Memory B cell (primary cell): ENCODE results near the gene CBY2.

Experiments used
- ATAC-seq: fragments of 150-1000 bp; cut with Tn5 transposase; 2 replicates; pipeline ENCODE4 v1.10.0; 2021; ENCODE audit warnings: low read depth, mild to moderate bottlenecking, moderate library complexity
- DNase-seq, 2 donors: peaks; one replicate each; pipeline ENCODE4 v3.0.0; 2022; ENCODE audit warnings: low spot score in 2 of 2
- H3K27ac Mint-ChIP-seq: one replicate; pipeline ENCODE4 v1.8.0; 2022; ENCODE audit warnings: mild to moderate bottlenecking, moderate library complexity, mixed read lengths
- H3K27me3 Mint-ChIP-seq: one replicate; pipeline ENCODE4 v1.8.0; 2022; ENCODE audit warnings: mixed read lengths
- H3K36me3 Mint-ChIP-seq: one replicate; pipeline ENCODE4 v1.8.0; 2022; ENCODE audit warnings: mild to moderate bottlenecking, mixed read lengths
- H3K4me1 Mint-ChIP-seq: one replicate; pipeline ENCODE4 v1.8.0; 2022; ENCODE audit warnings: mixed read lengths
- H3K4me3 Mint-ChIP-seq: one replicate; pipeline ENCODE4 v1.8.0; 2022; ENCODE audit warnings: mild to moderate bottlenecking, moderate library complexity, mixed read lengths
- H3K9me3 Mint-ChIP-seq: one replicate; pipeline ENCODE4 v1.8.0; 2022; ENCODE audit warnings: mixed read lengths

The CBY2 gene

GRCh38 chr13:45688577-45688976 lies 13.5 kb upstream of the CBY2 start:
- ATAC-seq (no peak), DNase-seq (no peak)
- H3K27ac Mint-ChIP-seq: no peak overlapping the region
- peaks cover 2% of the 10 kb centered on the region for H3K9me3 Mint-ChIP-seq
- H3K27me3 Mint-ChIP-seq: peaks cover 2% of the 10 kb centered on the region
- no peak overlapping the region for H3K4me3 Mint-ChIP-seq
- H3K36me3 Mint-ChIP-seq: no peaks in the 10 kb centered on the region
- no peaks in the 10 kb centered on the region for H3K4me1 Mint-ChIP-seq

GRCh38 chr13:45690636-45691035 lies 11.5 kb upstream of the CBY2 start:
- peaks cover 6% of the 10 kb centered on the region for H3K4me1 Mint-ChIP-seq
- DNase-seq (no peak), ATAC-seq (no peak)
- H3K9me3 Mint-ChIP-seq: peaks cover 2% of the 10 kb centered on the region
- no peak overlapping the region for H3K27ac Mint-ChIP-seq
- H3K36me3 Mint-ChIP-seq: no peaks in the 10 kb centered on the region
- H3K4me3 Mint-ChIP-seq: no peak overlapping the region
- peaks cover 3% of the 10 kb centered on the region for H3K27me3 Mint-ChIP-seq

GRCh38 chr13:45691251-45691650 lies 10.9 kb upstream of the CBY2 start:
- peaks cover 3% of the 10 kb centered on the region for H3K27me3 Mint-ChIP-seq
- no peak for ATAC-seq
- peaks cover 2% of the 10 kb centered on the region for H3K9me3 Mint-ChIP-seq
- DNase-seq: no peak
- no peaks in the 10 kb centered on the region for H3K36me3 Mint-ChIP-seq
- H3K4me3 Mint-ChIP-seq: no peak overlapping the region
- H3K4me1 Mint-ChIP-seq: peaks cover 6% of the 10 kb centered on the region
- H3K27ac Mint-ChIP-seq: no peak overlapping the region

- no peaks in the 10 kb centered on the region for H3K36me3 Mint-ChIP-seq
- peaks cover 2% of the 10 kb centered on the region for H3K9me3 Mint-ChIP-seq
- H3K27me3 Mint-ChIP-seq: peaks cover 3% of the 10 kb centered on the region
- no peak overlapping the region for H3K4me3 Mint-ChIP-seq
- ATAC-seq (no peak), DNase-seq (no peak)
- H3K4me1 Mint-ChIP-seq: peaks cover 6% of the 10 kb centered on the region
- no peak overlapping the region for H3K27ac Mint-ChIP-seq
Observed at GRCh38 chr13:45691667-45692066, 10.5 kb upstream of the CBY2 start.

- no peaks in the 10 kb centered on the region for H3K36me3 Mint-ChIP-seq
- H3K27me3 Mint-ChIP-seq: peaks cover 3% of the 10 kb centered on the region
- peaks cover 6% of the 10 kb centered on the region for H3K4me1 Mint-ChIP-seq
- peaks cover 2% of the 10 kb centered on the region for H3K9me3 Mint-ChIP-seq
- DNase-seq (no peak), ATAC-seq (no peak)
- H3K4me3 Mint-ChIP-seq: no peak overlapping the region
- no peak overlapping the region for H3K27ac Mint-ChIP-seq
Observed at GRCh38 chr13:45695198-45695730, 6.9 kb upstream of the CBY2 start.

- Mint-ChIP-seq H3K27ac (no peak overlapping the region), H3K27me3 (peaks cover 3% of the 10 kb centered on the region), H3K9me3 (peaks cover 2% of the 10 kb centered on the region), H3K36me3 (no peaks in the 10 kb centered on the region), H3K4me1 (peaks cover 6% of the 10 kb centered on the region), H3K4me3 (no peak overlapping the region)
- no peak for DNase-seq
- no peak for ATAC-seq
Observed at GRCh38 chr13:45696610-45697226, 5.4 kb upstream of the CBY2 start.

GRCh38 chr13:45700971-45701900 lies 884 bp upstream of the CBY2 start:
- peaks cover 5% of the 10 kb centered on the region for H3K27me3 Mint-ChIP-seq
- ATAC-seq (no peak), DNase-seq (no peak)
- H3K4me1 Mint-ChIP-seq: peaks cover 3% of the 10 kb centered on the region
- no peaks in the 10 kb centered on the region for H3K9me3 Mint-ChIP-seq
- H3K27ac Mint-ChIP-seq: no peak overlapping the region
- H3K4me3 Mint-ChIP-seq: no peak overlapping the region
- H3K36me3 Mint-ChIP-seq: no peaks in the 10 kb centered on the region

- ATAC-seq: no peak
- Mint-ChIP-seq H3K9me3 (no peaks in the 10 kb centered on the region), H3K4me1 (peaks cover 4% of the 10 kb centered on the region), H3K36me3 (no peaks in the 10 kb centered on the region), H3K4me3 (no peak overlapping the region), H3K27me3 (peaks cover 5% of the 10 kb centered on the region), H3K27ac (no peak overlapping the region)
- DNase-seq: no peak
Observed at GRCh38 chr13:45702869-45703391, 810 bp downstream of the CBY2 start.

GRCh38 chr13:45704211-45704739 lies 2.2 kb downstream of the CBY2 start:
- H3K27me3 Mint-ChIP-seq: peaks cover 5% of the 10 kb centered on the region

GRCh38 chr13:45704854-45705695 lies 3.0 kb downstream of the CBY2 start:
- DNase-seq (no peak), ATAC-seq (no peak)
- Mint-ChIP-seq H3K27me3 (peaks cover 5% of the 10 kb centered on the region), H3K4me3 (no peak overlapping the region), H3K9me3 (no peaks in the 10 kb centered on the region), H3K36me3 (no peaks in the 10 kb centered on the region), H3K27ac (no peak overlapping the region), H3K4me1 (peaks cover 4% of the 10 kb centered on the region)

More at GRCh38 chr13:45704211-45704739, 2.2 kb downstream of the CBY2 start:
- Mint-ChIP-seq H3K27ac (no peak overlapping the region), H3K4me3 (no peak overlapping the region), H3K4me1 (peaks cover 4% of the 10 kb centered on the region), H3K36me3 (no peaks in the 10 kb centered on the region), H3K9me3 (no peaks in the 10 kb centered on the region)
- ATAC-seq (no peak), DNase-seq (no peak)

GRCh38 chr13:45705918-45706317 lies 3.8 kb downstream of the CBY2 start:
- Mint-ChIP-seq H3K27ac (no peak overlapping the region), H3K4me3 (no peak overlapping the region), H3K27me3 (peaks cover 5% of the 10 kb centered on the region), H3K9me3 (no peaks in the 10 kb centered on the region), H3K4me1 (peaks cover 4% of the 10 kb centered on the region), H3K36me3 (no peaks in the 10 kb centered on the region)
- ATAC-seq: no peak
- DNase-seq: no peak

GRCh38 chr13:45707516-45708100 lies 5.5 kb downstream of the CBY2 start:
- Mint-ChIP-seq H3K4me1 (peaks cover 4% of the 10 kb centered on the region), H3K27me3 (peaks cover 5% of the 10 kb centered on the region), H3K9me3 (no peaks in the 10 kb centered on the region), H3K36me3 (no peaks in the 10 kb centered on the region), H3K27ac (no peak overlapping the region), H3K4me3 (no peak overlapping the region)
- DNase-seq: no peak
- ATAC-seq: no peak

- Mint-ChIP-seq H3K4me1 (no peaks in the 10 kb centered on the region), H3K36me3 (no peaks in the 10 kb centered on the region), H3K27ac (no peak overlapping the region), H3K4me3 (no peak overlapping the region), H3K27me3 (no peaks in the 10 kb centered on the region), H3K9me3 (no peaks in the 10 kb centered on the region)
- no peak for ATAC-seq
- DNase-seq: no peak
Observed at GRCh38 chr13:45711951-45712350, 9.8 kb downstream of the CBY2 start.
